OCI-LY3 (cell line): ENCODE data around the gene FTCD.
"Not testable (repeated sequence)": the region's sequence is repeated elsewhere in the genome, so short reads cannot be mapped to it uniquely, and the experiment has no call there.

Experiments used
- EZH2phosphoT487 ChIP-seq: fragments of 200-600 bp; shearing (Covaris generic); IDR thresholded peaks from 2 replicates; pipeline ENCODE4 v1.6.1; 2018; ENCODE audit warnings: antibody characterized with exemption, mixed run types, low read depth
- TF ChIP-seq, protein P1 (sequence below): fragments of 200-600, 300-600 bp; sonication (generic); IDR thresholded peaks from 2 replicates; pipeline ENCODE4 v1.5.1; 2014; ENCODE audit warnings: antibody characterized with exemption, low read length, low read depth

DNA sequence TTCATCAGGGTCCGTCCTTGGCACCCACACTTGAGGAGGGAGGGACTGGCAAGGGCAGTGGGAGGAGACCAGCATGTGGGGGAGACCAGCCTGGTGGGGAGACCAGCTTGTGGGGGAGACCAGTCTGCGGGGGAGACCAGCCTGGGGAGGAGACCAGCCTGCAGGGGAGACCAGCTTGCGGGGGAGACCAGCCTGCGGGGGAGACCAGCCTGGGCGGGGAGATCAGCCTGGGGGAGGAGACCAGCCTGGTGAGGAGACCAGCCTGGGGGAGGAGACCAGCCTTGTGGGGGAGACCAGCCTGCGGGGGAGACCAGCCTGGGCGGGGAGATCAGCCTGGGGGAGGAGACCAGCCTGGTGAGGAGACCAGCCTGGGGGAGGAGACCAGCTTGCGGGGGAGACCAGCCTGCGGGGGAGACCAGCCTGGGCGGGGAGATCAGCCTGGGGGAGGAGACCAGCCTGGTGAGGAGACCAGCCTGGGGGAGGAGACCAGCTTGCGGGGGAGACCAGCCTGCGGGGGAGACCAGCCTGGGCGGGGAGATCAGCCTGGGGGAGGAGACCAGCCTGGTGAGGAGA, 28.0 kb upstream of the FTCD start:
- TF ChIP-seq, protein P1, sequence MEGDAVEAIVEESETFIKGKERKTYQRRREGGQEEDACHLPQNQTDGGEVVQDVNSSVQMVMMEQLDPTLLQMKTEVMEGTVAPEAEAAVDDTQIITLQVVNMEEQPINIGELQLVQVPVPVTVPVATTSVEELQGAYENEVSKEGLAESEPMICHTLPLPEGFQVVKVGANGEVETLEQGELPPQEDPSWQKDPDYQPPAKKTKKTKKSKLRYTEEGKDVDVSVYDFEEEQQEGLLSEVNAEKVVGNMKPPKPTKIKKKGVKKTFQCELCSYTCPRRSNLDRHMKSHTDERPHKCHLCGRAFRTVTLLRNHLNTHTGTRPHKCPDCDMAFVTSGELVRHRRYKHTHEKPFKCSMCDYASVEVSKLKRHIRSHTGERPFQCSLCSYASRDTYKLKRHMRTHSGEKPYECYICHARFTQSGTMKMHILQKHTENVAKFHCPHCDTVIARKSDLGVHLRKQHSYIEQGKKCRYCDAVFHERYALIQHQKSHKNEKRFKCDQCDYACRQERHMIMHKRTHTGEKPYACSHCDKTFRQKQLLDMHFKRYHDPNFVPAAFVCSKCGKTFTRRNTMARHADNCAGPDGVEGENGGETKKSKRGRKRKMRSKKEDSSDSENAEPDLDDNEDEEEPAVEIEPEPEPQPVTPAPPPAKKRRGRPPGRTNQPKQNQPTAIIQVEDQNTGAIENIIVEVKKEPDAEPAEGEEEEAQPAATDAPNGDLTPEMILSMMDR: not testable (repeated sequence)
- not testable (repeated sequence) for TF ChIP-seq EZH2phosphoT487
